HCT116 (cell line): ENCODE data around the gene FAM210B. TPM values are rescaled to one million over a fixed set of nuclear protein-coding genes. Genes with fewer than 3 reads are reported as not detected.

ENCODE experiments used
- ATAC-seq: fragments of 200-7000 bp; cut with Tn5 transposase; 2 replicates; pipeline ENCODE4 v1.9.1; 2020; ENCODE audit warnings: mild to moderate bottlenecking, moderate library complexity
- BruUV-seq: library from RNA; stranded (reverse); fragments of 400-500 nt; replicated peaks from 2 replicates; lab custom pipeline; 2021; lab: Mats Ljungman, UMichigan
- CTCF ChIA-PET: fragments of 300-600 bp; sonication (Branson Sonifier 250); formaldehyde crosslinking; loops from one replicate; lab custom pipeline; 2021; ENCODE audit warnings: antibody characterized with exemption; lab: Charles Lee
- POLR2A ChIA-PET: fragments of 300-600, 350-600 bp; sonication (Branson Sonifier 250); formaldehyde crosslinking; loops from one replicate; lab custom pipeline; 2021; ENCODE audit warnings: antibody characterized with exemption; lab: Charles Lee
- RAD21 ChIA-PET, 2 experiments: fragments of 300-600 bp; sonication (Branson Sonifier 250); formaldehyde crosslinking; loops; one replicate each; lab custom pipeline; 2023; ENCODE audit warnings: low total read pairs in 2 of 2; ENCODE audit not compliant: uncharacterized antibody in 2 of 2, unreplicated experiment in 2 of 2, low non-redundant PET in 1 of 2; lab: Charles Lee
- DNase-seq: peaks from one replicate; pipeline ENCODE4 v3.0.0-alpha.2; 2010; ENCODE audit warnings: low read depth, low spot score
- H2AFZ ChIP-seq: fragments of 200-600 bp; shearing (Covaris generic), sonication (generic); 2 replicates; pipeline ENCODE4 v1.6.1; 2017; ENCODE audit warnings: low read depth, mixed run types, mixed read lengths, antibody characterized with exemption, low read length; ENCODE audit not compliant: poor library complexity, severe bottlenecking
- H3K27ac ChIP-seq: 2 replicates; pipeline ENCODE4 v1.5.1; 2012; ENCODE audit warnings: low read depth, low read length
- H3K27me3 ChIP-seq: fragments of 200-600 bp; sonication (generic); 2 replicates; pipeline ENCODE4 v1.6.1; 2016; ENCODE audit warnings: mixed run types, low read length, mixed read lengths; ENCODE audit not compliant: insufficient read depth
- H3K36me3 ChIP-seq, 2 experiments: fragments of 200-500 bp in 1 of 2; fragments of 200-600 bp in 1 of 2; sonication (Bioruptor generic) in 1 of 2; sonication (generic) in 1 of 2; 2 replicates each; pipeline versions ENCODE4 v1.5.1 to v1.6.1; 2014 to 2016; ENCODE audit warnings: low read length in 2 of 2, inconsistent platforms in 1 of 2, mixed read lengths in 1 of 2, mixed run types in 1 of 2; ENCODE audit not compliant: insufficient read depth in 2 of 2, control insufficient read depth in 1 of 2
- H3K4me1 ChIP-seq, 2 experiments: fragments of 200-600 bp in 1 of 2; sonication (generic) in 1 of 2; 2 replicates each; pipeline versions ENCODE4 v1.5.1 to v1.6.1; 2012 to 2017; ENCODE audit warnings: low read length in 2 of 2, inconsistent platforms in 1 of 2, mild to moderate bottlenecking in 1 of 2, mixed read lengths in 1 of 2, mixed run types in 1 of 2, moderate library complexity in 1 of 2; ENCODE audit not compliant: insufficient read depth in 2 of 2, control insufficient read depth in 1 of 2
- H3K4me2 ChIP-seq: fragments of 200-600 bp; sonication (generic); 2 replicates; pipeline ENCODE4 v1.6.1; 2017; ENCODE audit warnings: mixed run types, low read length, mixed read lengths
- H3K4me3 ChIP-seq, 2 experiments: fragments of 200-600 bp in 1 of 2; sonication (generic) in 1 of 2; replicated peaks in 1 of 2; 2 replicates each; pipeline ENCODE4 v1.5.1; 2011 to 2016; ENCODE audit warnings: low read length in 2 of 2, control low read depth in 1 of 2, low read depth in 1 of 2, mild to moderate bottlenecking in 1 of 2, mixed read lengths in 1 of 2, mixed run types in 1 of 2
- H3K79me2 ChIP-seq: fragments of 200-600 bp; sonication (generic); 2 replicates; pipeline ENCODE4 v1.6.1; 2017; ENCODE audit warnings: mild to moderate bottlenecking, mixed run types, low read length, moderate library complexity, mixed read lengths; ENCODE audit not compliant: insufficient read depth
- H3K9ac ChIP-seq: fragments of 200-600 bp; sonication (generic); 2 replicates; pipeline ENCODE4 v1.6.1; 2016; ENCODE audit warnings: low read length, mixed read lengths
- H3K9me2 ChIP-seq: fragments of 200-600 bp; sonication (generic), shearing (Covaris generic); 2 replicates; pipeline ENCODE4 v1.6.1; 2017; ENCODE audit warnings: mixed run types, mild to moderate bottlenecking, moderate library complexity; ENCODE audit not compliant: insufficient read depth
- H3K9me3 ChIP-seq, 2 experiments: fragments of 200-500 bp in 1 of 2; fragments of 200-600 bp in 1 of 2; sonication (Bioruptor generic) in 1 of 2; sonication (generic) in 1 of 2; 2 replicates each; pipeline ENCODE4 v1.6.1; 2014 to 2017; ENCODE audit warnings: low read length in 2 of 2, mixed read lengths in 2 of 2, inconsistent platforms in 1 of 2, low read depth in 1 of 2, mild to moderate bottlenecking in 1 of 2, mixed run types in 1 of 2, moderate library complexity in 1 of 2; ENCODE audit not compliant: control insufficient read depth in 1 of 2, insufficient read depth in 1 of 2
- H4K20me1 ChIP-seq: fragments of 200-600 bp; sonication (generic), shearing (Covaris generic); 2 replicates; pipeline ENCODE4 v1.6.1; 2017; ENCODE audit warnings: mixed run types, mild to moderate bottlenecking, moderate library complexity; ENCODE audit not compliant: insufficient read depth
- CBX3 ChIP-seq: IDR thresholded peaks from 2 replicates; pipeline ENCODE4 v1.6.1; 2012; ENCODE audit warnings: low read depth
- CEBPB ChIP-seq: IDR thresholded peaks from 2 replicates; pipeline ENCODE4 v1.6.1; 2012; ENCODE audit warnings: low read depth
- CTCF ChIP-seq, 3 experiments: fragments of 200-600 bp in 1 of 3; sonication (generic) in 1 of 3; IDR thresholded peaks in 2 of 3; conservative IDR thresholded peaks in 1 of 3; 2 replicates each; pipeline ENCODE4 v1.5.1; 2012 to 2017; ENCODE audit warnings: low read depth in 2 of 3, low read length in 2 of 3, antibody characterized with exemption in 1 of 3, borderline replicate concordance in 1 of 3, control low read depth in 1 of 3, mild to moderate bottlenecking in 1 of 3, mixed read lengths in 1 of 3, mixed run types in 1 of 3, moderate library complexity in 1 of 3; ENCODE audit not compliant: insufficient read depth in 1 of 3
- EGR1 ChIP-seq: IDR thresholded peaks from 2 replicates; pipeline ENCODE4 v1.6.1; 2012; ENCODE audit warnings: low read depth
- ELF1 ChIP-seq: IDR thresholded peaks from 2 replicates; pipeline ENCODE4 v1.6.1; 2012; ENCODE audit warnings: low read depth, borderline replicate concordance
- EZH2 ChIP-seq: fragments of 200-600 bp; sonication (generic); IDR thresholded peaks from 2 replicates; pipeline ENCODE4 v1.6.1; 2017; ENCODE audit warnings: antibody characterized with exemption, mixed run types
- EZH2phosphoT487 ChIP-seq: fragments of 200-600 bp; IDR thresholded peaks from 2 replicates; pipeline ENCODE4 v1.6.1; 2018; ENCODE audit warnings: antibody characterized with exemption, borderline replicate concordance
- FOSL1 ChIP-seq: IDR thresholded peaks from 2 replicates; pipeline ENCODE4 v1.6.1; 2012; ENCODE audit warnings: low read depth
- JUND ChIP-seq: IDR thresholded peaks from 2 replicates; pipeline ENCODE4 v1.6.1; 2012
- POLR2A ChIP-seq: IDR thresholded peaks from 2 replicates; pipeline ENCODE4 v1.7.0; 2011; ENCODE audit warnings: borderline replicate concordance; ENCODE audit not compliant: insufficient read depth, insufficient read length; ENCODE audit errors: extremely low read depth
- POLR2AphosphoS5 ChIP-seq: IDR thresholded peaks from 2 replicates; pipeline ENCODE4 v1.6.1; 2011; ENCODE audit warnings: mild to moderate bottlenecking, low read depth, low read length, moderate library complexity
- RAD21 ChIP-seq: IDR thresholded peaks from 2 replicates; pipeline ENCODE4 v1.6.1; 2012; ENCODE audit warnings: low read depth, mild to moderate bottlenecking
- REST ChIP-seq: IDR thresholded peaks from 2 replicates; pipeline ENCODE4 v1.6.1; 2012; ENCODE audit warnings: low read depth
- SP1 ChIP-seq: IDR thresholded peaks from 2 replicates; pipeline ENCODE4 v1.6.1; 2012; ENCODE audit warnings: low read depth
- SRF ChIP-seq: IDR thresholded peaks from 2 replicates; pipeline ENCODE4 v1.6.1; 2012; ENCODE audit warnings: low read depth
- TCF7L2 ChIP-seq: IDR thresholded peaks from 2 replicates; pipeline ENCODE4 v1.7.0; 2011; ENCODE audit warnings: borderline replicate concordance, inconsistent platforms; ENCODE audit not compliant: insufficient read depth, insufficient read length; ENCODE audit errors: extremely low read depth
- YY1 ChIP-seq: IDR thresholded peaks from 2 replicates; pipeline ENCODE4 v1.6.1; 2011; ENCODE audit warnings: low read length, low read depth, moderate library complexity, mild to moderate bottlenecking; ENCODE audit not compliant: insufficient replicate concordance; ENCODE audit errors: extremely low read depth
- ZNF274 ChIP-seq: fragments of 200-500 bp; sonication (Bioruptor generic); IDR thresholded peaks from 2 replicates; pipeline ENCODE4 v1.6.1; 2014; ENCODE audit warnings: mild to moderate bottlenecking, low read depth, low read length, inconsistent platforms
- intact Hi-C: fragments of 100-400 bp; cut with micrococcal nuclease; formaldehyde crosslinking; loops from 2 replicates; pipeline ENCODE4 v1.10.0; 2022
- total RNA-seq: library from RNA; stranded (reverse); gene quantifications from one replicate; pipeline ENCODE4 v1.2.1, GENCODE V29; 2021; ENCODE audit not compliant: unreplicated experiment
- TF ChIP-seq, protein P1 (sequence below): IDR thresholded peaks from 2 replicates; pipeline ENCODE4 v1.6.1; 2012
- TF ChIP-seq, protein P2 (sequence below): IDR thresholded peaks from 2 replicates; pipeline ENCODE4 v1.6.1; 2011; ENCODE audit warnings: mild to moderate bottlenecking, low read length, moderate library complexity; ENCODE audit not compliant: insufficient replicate concordance; ENCODE audit errors: extremely low read depth

The FAM210B gene
- total RNA-seq, 1 experiment from 2014 or later, result 12.0 TPM

- intact Hi-C loops, result no loop called here
- ATAC-seq (no peak), DNase-seq (no peak)
- Histone ChIP-seq H3K36me3 (peaks cover 49 to 50% of the 10 kb centered on the region in 2 experiments), H3K27ac (no peak overlapping the region), H3K4me3 (no peak overlapping the region), H3K27me3 (no peaks in the 10 kb centered on the region), H3K9me3 (no peaks in the 10 kb centered on the region), H3K9ac (no peak overlapping the region), H3K79me2 (peaks cover 93% of the 10 kb centered on the region), H3K4me2 (no peak overlapping the region), H3K9me2 (no peaks in the 10 kb centered on the region), H3K4me1 (no peaks in the 10 kb centered on the region), H2AFZ (no peak overlapping the region), H4K20me1 (no peaks in the 10 kb centered on the region)
- no TSS peak for BruUV-seq
- POLR2A ChIA-PET, result interaction anchor here (2.0 kb wide), 1 partner anchor 11 kb away, joined by 8 read pairs; the partner anchor contains the start of genes AURKA and CSTF1
- TF ChIP-seq POLR2A (no peak), TCF7L2 (no peak), EGR1 (no peak), ELF1 (no peak), SRF (no peak), CTCF (IDR thresholded peaks at IDR 0.05 in 2 of 3, conservative IDR thresholded peaks at IDR 0.05 in 1 of 3; ENCODE audit: borderline replicate concordance in 1 of 3, insufficient read depth in 1 of 3, low read depth in 2 of 3, low read length in 2 of 3) (no peak), YY1 (no peak), JUND (no peak), POLR2AphosphoS5 (no peak), CEBPB (no peak), EZH2 (no peak), SP1 (no peak), EZH2phosphoT487 (no peak), ZNF274 (no peak), REST (no peak), RAD21 (no peak), FOSL1 (no peak), CBX3 (no peak)
- TF ChIP-seq, protein P1, sequence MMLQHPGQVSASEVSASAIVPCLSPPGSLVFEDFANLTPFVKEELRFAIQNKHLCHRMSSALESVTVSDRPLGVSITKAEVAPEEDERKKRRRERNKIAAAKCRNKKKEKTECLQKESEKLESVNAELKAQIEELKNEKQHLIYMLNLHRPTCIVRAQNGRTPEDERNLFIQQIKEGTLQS, result no peak
- TF ChIP-seq, protein P2, sequence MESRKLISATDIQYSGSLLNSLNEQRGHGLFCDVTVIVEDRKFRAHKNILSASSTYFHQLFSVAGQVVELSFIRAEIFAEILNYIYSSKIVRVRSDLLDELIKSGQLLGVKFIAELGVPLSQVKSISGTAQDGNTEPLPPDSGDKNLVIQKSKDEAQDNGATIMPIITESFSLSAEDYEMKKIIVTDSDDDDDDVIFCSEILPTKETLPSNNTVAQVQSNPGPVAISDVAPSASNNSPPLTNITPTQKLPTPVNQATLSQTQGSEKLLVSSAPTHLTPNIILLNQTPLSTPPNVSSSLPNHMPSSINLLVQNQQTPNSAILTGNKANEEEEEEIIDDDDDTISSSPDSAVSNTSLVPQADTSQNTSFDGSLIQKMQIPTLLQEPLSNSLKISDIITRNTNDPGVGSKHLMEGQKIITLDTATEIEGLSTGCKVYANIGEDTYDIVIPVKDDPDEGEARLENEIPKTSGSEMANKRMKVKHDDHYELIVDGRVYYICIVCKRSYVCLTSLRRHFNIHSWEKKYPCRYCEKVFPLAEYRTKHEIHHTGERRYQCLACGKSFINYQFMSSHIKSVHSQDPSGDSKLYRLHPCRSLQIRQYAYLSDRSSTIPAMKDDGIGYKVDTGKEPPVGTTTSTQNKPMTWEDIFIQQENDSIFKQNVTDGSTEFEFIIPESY, result no peak
- RAD21 ChIA-PET, result no interaction called here
- CTCF ChIA-PET, result interaction anchor here (0.7 kb wide), 1 partner anchor 16 kb away, joined by 3 read pairs; no protein-coding TSS in a partner anchor
Measured at GRCh38 chr20:56381501-56381900, 22.7 kb downstream of the FAM210B start.
